Measurements from ENCODE around the gene ARHGEF3. TPM values are rescaled to one million over a fixed set of nuclear protein-coding genes. Genes with fewer than 3 reads are reported as not detected.

Gene ARHGEF3
- total RNA-seq, 1 donor, result 21.7 TPM

DNA sequence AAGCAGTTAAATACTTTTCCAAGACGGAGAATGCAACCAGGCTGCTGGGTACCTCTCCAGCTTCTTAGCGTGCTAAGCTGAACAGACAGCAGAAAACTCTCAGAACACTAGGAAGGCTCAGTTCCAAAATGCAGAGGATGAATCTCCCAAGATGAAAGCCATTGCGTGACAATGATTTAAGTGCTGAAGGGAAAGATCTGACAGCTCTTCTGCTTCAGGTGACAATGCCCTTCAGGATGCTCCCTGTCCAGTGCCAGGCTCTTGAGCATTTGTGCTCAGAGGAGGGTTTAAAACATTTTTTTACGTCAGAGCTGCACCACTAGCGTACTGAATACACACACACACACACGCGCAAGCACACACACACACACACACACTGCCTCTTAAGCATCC is 26.3 kb downstream of the ARHGEF3 start:
- Histone ChIP-seq H3K36me3 (ENCODE audit: insufficient read depth, low read length) (no peaks in the 10 kb centered on the region), H3K27me3 (ENCODE audit: insufficient read depth, low read length) (no peaks in the 10 kb centered on the region), H3K27ac (ENCODE audit: low read depth, low read length) (no peak overlapping the region), H4K20me1 (ENCODE audit: insufficient read depth, low read length) (peaks cover 3% of the 10 kb centered on the region), H2AFZ (ENCODE audit: low read length) (no peak overlapping the region), H3K4me3 (ENCODE audit: insufficient read depth, low read length) (no peak overlapping the region), H3K79me2 (ENCODE audit: insufficient read depth, low read length) (no peaks in the 10 kb centered on the region), H3K9me3 (ENCODE audit: low read depth, low read length) (no peaks in the 10 kb centered on the region), H3K4me1 (ENCODE audit: insufficient read depth, low read length) (peaks cover 5% of the 10 kb centered on the region), H3K4me2 (ENCODE audit: insufficient read depth, low read length) (no peak overlapping the region)
- DNase-seq (ENCODE audit: insufficient read length, low spot score, missing footprints), result no peak
- no peak for TF ChIP-seq CTCF (IDR thresholded peaks at IDR 0.05; ENCODE audit: extremely low read depth, low read depth, low read length)

GRCh38 chr3:56773986-56774385 is 27.8 kb downstream of the ARHGEF3 start:
- Histone ChIP-seq H3K27ac (ENCODE audit: low read depth, low read length) (no peak overlapping the region), H3K4me1 (ENCODE audit: insufficient read depth, low read length) (peaks cover 5% of the 10 kb centered on the region), H3K9me3 (ENCODE audit: low read depth, low read length) (no peaks in the 10 kb centered on the region), H2AFZ (ENCODE audit: low read length) (no peak overlapping the region), H3K4me2 (ENCODE audit: insufficient read depth, low read length) (no peak overlapping the region), H3K4me3 (ENCODE audit: insufficient read depth, low read length) (no peak overlapping the region), H3K79me2 (ENCODE audit: insufficient read depth, low read length) (no peaks in the 10 kb centered on the region), H4K20me1 (ENCODE audit: insufficient read depth, low read length) (peaks cover 8% of the 10 kb centered on the region), H3K36me3 (ENCODE audit: insufficient read depth, low read length) (no peaks in the 10 kb centered on the region), H3K27me3 (ENCODE audit: insufficient read depth, low read length) (no peaks in the 10 kb centered on the region)
- no peak for TF ChIP-seq CTCF (IDR thresholded peaks at IDR 0.05; ENCODE audit: extremely low read depth, low read depth, low read length)
- DNase-seq (ENCODE audit: insufficient read length, low spot score, missing footprints), result no peak

- Histone ChIP-seq H3K4me2 (ENCODE audit: insufficient read depth, low read length) (no peak overlapping the region), H3K27ac (ENCODE audit: low read depth, low read length) (no peak overlapping the region), H3K9me3 (ENCODE audit: low read depth, low read length) (no peaks in the 10 kb centered on the region), H3K79me2 (ENCODE audit: insufficient read depth, low read length) (no peaks in the 10 kb centered on the region), H3K4me1 (ENCODE audit: insufficient read depth, low read length) (peaks cover 5% of the 10 kb centered on the region), H3K36me3 (ENCODE audit: insufficient read depth, low read length) (no peaks in the 10 kb centered on the region), H3K4me3 (ENCODE audit: insufficient read depth, low read length) (no peak overlapping the region), H3K27me3 (ENCODE audit: insufficient read depth, low read length) (no peaks in the 10 kb centered on the region), H4K20me1 (ENCODE audit: insufficient read depth, low read length) (peaks cover 8% of the 10 kb centered on the region), H2AFZ (ENCODE audit: low read length) (no peak overlapping the region)
- no peak for TF ChIP-seq CTCF (IDR thresholded peaks at IDR 0.05; ENCODE audit: extremely low read depth, low read depth, low read length)
- no peak for DNase-seq (ENCODE audit: insufficient read length, low spot score, missing footprints)
These were observed 28.5 kb downstream of the ARHGEF3 start for GRCh38 chr3:56772952-56773938.

DNA sequence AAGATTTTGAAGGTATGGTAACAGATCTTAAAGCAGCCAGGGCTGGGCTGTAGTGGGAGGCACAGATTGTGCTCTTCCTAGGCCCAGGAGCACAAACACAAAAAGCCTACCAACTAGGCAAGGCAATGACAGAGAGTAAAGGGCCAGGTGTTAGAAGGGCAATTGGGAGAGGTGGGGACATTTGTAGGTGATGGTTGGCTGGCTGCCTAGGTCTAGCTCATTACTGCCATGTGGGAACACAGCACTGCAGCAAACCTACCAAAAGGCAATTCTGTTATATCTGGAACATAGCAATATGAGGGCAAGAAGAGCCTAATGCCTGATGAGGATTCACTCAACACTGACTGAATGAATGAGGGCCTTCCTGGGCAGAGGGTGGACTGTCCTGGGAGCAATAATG is 30.4 kb downstream of the ARHGEF3 start:
- Histone ChIP-seq H3K4me3 (ENCODE audit: insufficient read depth, low read length) (no peak overlapping the region), H3K9me3 (ENCODE audit: low read depth, low read length) (no peaks in the 10 kb centered on the region), H3K27me3 (ENCODE audit: insufficient read depth, low read length) (no peaks in the 10 kb centered on the region), H3K27ac (ENCODE audit: low read depth, low read length) (no peak overlapping the region), H3K36me3 (ENCODE audit: insufficient read depth, low read length) (no peaks in the 10 kb centered on the region), H3K79me2 (ENCODE audit: insufficient read depth, low read length) (no peaks in the 10 kb centered on the region), H3K4me1 (ENCODE audit: insufficient read depth, low read length) (peaks cover 5% of the 10 kb centered on the region), H3K4me2 (ENCODE audit: insufficient read depth, low read length) (no peak overlapping the region), H4K20me1 (ENCODE audit: insufficient read depth, low read length) (peaks cover 8% of the 10 kb centered on the region), H2AFZ (ENCODE audit: low read length) (no peak overlapping the region)
- no peak for DNase-seq (ENCODE audit: insufficient read length, low spot score, missing footprints)
- TF ChIP-seq CTCF (IDR thresholded peaks at IDR 0.05; ENCODE audit: extremely low read depth, low read depth, low read length), result no peak

All from osteoblast (primary cell).